ENCODE results near the gene TRNAU1AP.
A peak's percentile ranks its signal among the peaks of the same experiment; 100 is the strongest.
"Not testable (repeated sequence)": the region's sequence is repeated elsewhere in the genome, so short reads cannot be mapped to it uniquely, and the experiment has no call there.

The TRNAU1AP gene

GRCh38 chr1:28552758-28553663 lies at the start of gene TRNAU1AP:
Gene TRNAU1AP (plus strand): TSS chr1:28553085. CDS start chr1:28553111, 26 bp downstream.
- DNase-seq (ENCODE audit: low read depth) = peak; percentile 93

GRCh38 chr1:28503117-28503516 lies 49.8 kb upstream of the TRNAU1AP start:
- no peak for DNase-seq (ENCODE audit: low read depth)

GRCh38 chr1:28505406-28506187 lies 47.3 kb upstream of the TRNAU1AP start, which contains the start of gene RCC1:
Gene RCC1 (plus strand): TSS chr1:28506043. CDS start chr1:28529867, 23,824 bp downstream.
- peak; percentile 99 for DNase-seq (ENCODE audit: low read depth)

- no peak for DNase-seq (ENCODE audit: low read depth)
Observed at GRCh38 chr1:28506907-28507246, 46.0 kb upstream of the TRNAU1AP start.

GRCh38 chr1:28507247-28507645 lies 45.6 kb upstream of the TRNAU1AP start:
- DNase-seq (ENCODE audit: low read depth) = no peak

- no peak for DNase-seq (ENCODE audit: low read depth)
Observed at GRCh38 chr1:28507646-28508434, 45.0 kb upstream of the TRNAU1AP start.

- no peak for DNase-seq (ENCODE audit: low read depth)
Observed at GRCh38 chr1:28508435-28508754, 44.5 kb upstream of the TRNAU1AP start.

GRCh38 chr1:28509705-28510272 lies 43.1 kb upstream of the TRNAU1AP start:
- no peak for DNase-seq (ENCODE audit: low read depth)

GRCh38 chr1:28510273-28510969 lies 42.5 kb upstream of the TRNAU1AP start:
- DNase-seq (ENCODE audit: low read depth) = no peak

- no peak for DNase-seq (ENCODE audit: low read depth)
Observed at GRCh38 chr1:28510970-28511440, 41.9 kb upstream of the TRNAU1AP start.

- DNase-seq (ENCODE audit: low read depth) = no peak
Observed at GRCh38 chr1:28512058-28512611, 40.8 kb upstream of the TRNAU1AP start.

GRCh38 chr1:28514445-28514933 lies 38.4 kb upstream of the TRNAU1AP start:
- not testable (repeated sequence) for DNase-seq (ENCODE audit: low read depth)

GRCh38 chr1:28516518-28516956 lies 36.3 kb upstream of the TRNAU1AP start:
- no peak for DNase-seq (ENCODE audit: low read depth)

GRCh38 chr1:28517649-28517999 lies 35.3 kb upstream of the TRNAU1AP start:
- DNase-seq (ENCODE audit: low read depth) = no peak

- peak; percentile 74 for DNase-seq (ENCODE audit: low read depth)
Observed at GRCh38 chr1:28518000-28518744, 34.7 kb upstream of the TRNAU1AP start.

GRCh38 chr1:28518745-28519341 lies 34.0 kb upstream of the TRNAU1AP start:
- DNase-seq (ENCODE audit: low read depth) = no peak

- DNase-seq (ENCODE audit: low read depth) = no peak
Observed at GRCh38 chr1:28519946-28520725, 32.7 kb upstream of the TRNAU1AP start.

- DNase-seq (ENCODE audit: low read depth) = not testable (repeated sequence)
Observed at GRCh38 chr1:28520796-28521195, 32.1 kb upstream of the TRNAU1AP start.

Data from fibroblast of the conjunctiva (primary cell).